ENCODE results near the gene TET3.

The TET3 gene

DNA sequence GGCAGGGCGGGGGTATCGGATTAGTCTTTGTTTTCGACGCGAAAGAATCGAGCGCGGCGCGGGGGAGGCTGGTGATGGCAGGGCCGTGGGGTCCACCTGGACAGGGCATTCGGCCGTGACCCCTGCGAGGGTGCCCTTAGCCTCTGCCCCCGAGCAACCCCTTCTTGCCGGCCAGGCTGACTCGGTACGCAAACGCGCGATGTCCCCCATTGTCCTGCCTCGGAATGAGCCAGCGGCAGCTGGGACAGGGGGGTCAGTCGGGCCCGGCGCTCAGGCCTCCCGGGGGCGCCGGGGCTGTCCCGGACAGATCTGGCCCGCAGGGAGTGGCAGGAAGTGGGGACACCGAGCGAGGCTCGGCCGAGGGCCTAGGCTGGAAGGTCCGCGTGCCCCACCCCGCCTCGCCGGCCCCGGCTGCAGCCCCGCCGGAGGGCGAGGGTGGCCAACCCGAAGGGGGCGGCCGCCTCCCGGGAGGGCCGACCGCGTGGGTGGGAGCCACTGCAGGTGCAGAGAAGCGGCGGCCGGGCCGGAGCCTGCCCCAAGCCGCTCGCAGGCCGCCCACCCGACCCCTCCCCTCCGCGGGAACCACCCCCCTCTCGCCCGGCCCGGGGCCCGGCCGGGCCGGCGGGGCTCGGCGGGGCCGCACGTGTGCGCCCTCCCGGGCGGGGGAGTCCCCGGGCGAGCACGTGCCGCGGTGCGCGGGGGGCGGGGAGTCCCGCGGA, at the start of gene TET3:
Gene TET3, plus strand, starts transcription at position 708 of the 719 bp plus-strand sequence. CDS start 1,494 bp downstream, outside the sequence.
- Histone ChIP-seq H3K27ac (ENCODE audit: poor library complexity, severe bottlenecking) (peak within 1 kb of the TSS; percentile 98), H3K4me3 (ENCODE audit: severe bottlenecking) (peak within 1 kb of the TSS; percentile 58), H3K27me3 (ENCODE audit: insufficient read depth, poor library complexity, severe bottlenecking) (no peaks in the 10 kb centered on the region), H3K4me1 (ENCODE audit: insufficient read depth, poor library complexity, severe bottlenecking) (peaks cover 58% of the 10 kb centered on the region), H3K9me3 (ENCODE audit: severe bottlenecking) (peaks cover 2% of the 10 kb centered on the region), H3K36me3 (ENCODE audit: low read depth) (peaks cover 12% of the 10 kb centered on the region)
- DNase-seq (ENCODE audit: low spot score): no peak
- no peak for TF ChIP-seq CTCF (IDR thresholded peaks at IDR 0.05; ENCODE audit: poor library complexity, severe bottlenecking)
- ATAC-seq (ENCODE audit: low read depth): no peak

- H3K4me1 ChIP-seq (ENCODE audit: insufficient read depth, poor library complexity, severe bottlenecking): peaks cover 35% of the 10 kb centered on the region
- TF ChIP-seq CTCF (IDR thresholded peaks at IDR 0.05; ENCODE audit: poor library complexity, severe bottlenecking): no peak
- peaks cover 50% of the 10 kb centered on the region for H3K36me3 ChIP-seq (ENCODE audit: low read depth)
- no peak for DNase-seq (ENCODE audit: low spot score)
- H3K4me3 ChIP-seq (ENCODE audit: severe bottlenecking): no peak overlapping the region
- ATAC-seq (ENCODE audit: low read depth): peak; percentile 5; the same call in 1 of the 3 replicates
- no peaks in the 10 kb centered on the region for H3K27me3 ChIP-seq (ENCODE audit: insufficient read depth, poor library complexity, severe bottlenecking)
- peak overlapping the region; percentile 14 for H3K27ac ChIP-seq (ENCODE audit: poor library complexity, severe bottlenecking)
- H3K9me3 ChIP-seq (ENCODE audit: severe bottlenecking): no peaks in the 10 kb centered on the region
Observed at GRCh38 chr2:73935641-73936040, 49.1 kb upstream of the TET3 start.

GRCh38 chr2:73937103-73937885, 47.4 kb upstream of the TET3 start:
- Histone ChIP-seq H3K9me3 (ENCODE audit: severe bottlenecking) (no peaks in the 10 kb centered on the region), H3K4me3 (ENCODE audit: severe bottlenecking) (no peak overlapping the region), H3K27ac (ENCODE audit: poor library complexity, severe bottlenecking) (no peak overlapping the region), H3K4me1 (ENCODE audit: insufficient read depth, poor library complexity, severe bottlenecking) (peaks cover 28% of the 10 kb centered on the region), H3K36me3 (ENCODE audit: low read depth) (peaks cover 61% of the 10 kb centered on the region), H3K27me3 (ENCODE audit: insufficient read depth, poor library complexity, severe bottlenecking) (no peaks in the 10 kb centered on the region)
- no peak for ATAC-seq (ENCODE audit: low read depth)
- no peak for DNase-seq (ENCODE audit: low spot score)
- TF ChIP-seq CTCF (IDR thresholded peaks at IDR 0.05; ENCODE audit: poor library complexity, severe bottlenecking): no peak

GRCh38 chr2:73937899-73938298, 46.8 kb upstream of the TET3 start:
- no peak for TF ChIP-seq CTCF (IDR thresholded peaks at IDR 0.05; ENCODE audit: poor library complexity, severe bottlenecking)
- peak overlapping the region; percentile 63 for H3K27ac ChIP-seq (ENCODE audit: poor library complexity, severe bottlenecking)
- peaks cover 61% of the 10 kb centered on the region for H3K36me3 ChIP-seq (ENCODE audit: low read depth)
- H3K4me3 ChIP-seq (ENCODE audit: severe bottlenecking): no peak overlapping the region
- H3K9me3 ChIP-seq (ENCODE audit: severe bottlenecking): no peaks in the 10 kb centered on the region
- DNase-seq (ENCODE audit: low spot score) (no peak), ATAC-seq (ENCODE audit: low read depth) (no peak)
- H3K27me3 ChIP-seq (ENCODE audit: insufficient read depth, poor library complexity, severe bottlenecking): no peaks in the 10 kb centered on the region
- H3K4me1 ChIP-seq (ENCODE audit: insufficient read depth, poor library complexity, severe bottlenecking): peaks cover 26% of the 10 kb centered on the region

Measured in RWPE2 (cell line).